Breast epithelium (tissue), 3 donors: ENCODE measurements around the gene WDR91.

Experiments used
- CTCF ChIP-seq, 3 donors: fragments of 450-650 bp; IDR thresholded peaks; one replicate each; pipeline ENCODE4 v1.5.1; 2016 to 2017; ENCODE audit warnings: antibody characterized with exemption in 3 of 3, mild to moderate bottlenecking in 3 of 3, moderate library complexity in 3 of 3
- POLR2A ChIP-seq: fragments of 450-650 bp; IDR thresholded peaks from one replicate; pipeline ENCODE4 v1.6.1; 2016; ENCODE audit warnings: antibody characterized with exemption, mild to moderate bottlenecking, moderate library complexity
- POLR2AphosphoS5 ChIP-seq, 3 donors: sonication (generic); formaldehyde crosslinking; IDR thresholded peaks; one replicate each; pipeline ENCODE4 v1.6.1; 2017; ENCODE audit warnings: antibody characterized with exemption in 3 of 3

- TF ChIP-seq CTCF (IDR thresholded peaks at IDR 0.05) (no peak), POLR2AphosphoS5 (IDR thresholded peaks at IDR 0.05) (no peak), POLR2A (no peak)
Measured at GRCh38 chr7:135217645-135218509, 6.6 kb upstream of the WDR91 start.
